RWPE2 (cell line): Measurements from ENCODE around the gene CPSF3.

Experiments used
- ATAC-seq: fragments of 200-7000 bp; cut with Tn5 transposase; 3 replicates; pipeline ENCODE4 v1.9.1; 2021; ENCODE audit warnings: low read depth
- DNase-seq: peaks from one replicate; pipeline ENCODE4 v3.0.0-alpha.2; 2020; ENCODE audit warnings: low spot score
- H3K27ac ChIP-seq: fragments of 450-650 bp; 2 replicates; pipeline ENCODE4 v1.5.1; 2017; ENCODE audit warnings: mild to moderate bottlenecking; ENCODE audit not compliant: poor library complexity, severe bottlenecking
- H3K27me3 ChIP-seq: fragments of 250-450 bp; sonication (Bioruptor Pico); 2 replicates; pipeline ENCODE4 v1.5.1; 2021; ENCODE audit warnings: mild to moderate bottlenecking, moderate library complexity; ENCODE audit not compliant: insufficient read depth, poor library complexity, severe bottlenecking
- H3K36me3 ChIP-seq: fragments of 250-450 bp; sonication (Bioruptor Pico); 2 replicates; pipeline ENCODE4 v1.5.1; 2020; ENCODE audit warnings: low read depth, mild to moderate bottlenecking, moderate library complexity
- H3K4me1 ChIP-seq: fragments of 250-450 bp; sonication (Bioruptor Pico); 2 replicates; pipeline ENCODE4 v1.5.1; 2021; ENCODE audit warnings: mild to moderate bottlenecking, moderate library complexity; ENCODE audit not compliant: insufficient read depth, poor library complexity, severe bottlenecking
- H3K4me3 ChIP-seq: fragments of 250-450 bp; sonication (Bioruptor Pico); 2 replicates; pipeline ENCODE4 v1.5.1; 2021; ENCODE audit warnings: mild to moderate bottlenecking, moderate library complexity; ENCODE audit not compliant: severe bottlenecking
- H3K9me3 ChIP-seq: fragments of 250-450 bp; sonication (Bioruptor Pico); 2 replicates; pipeline ENCODE4 v1.5.1; 2021; ENCODE audit warnings: mild to moderate bottlenecking, moderate library complexity; ENCODE audit not compliant: severe bottlenecking
- CTCF ChIP-seq: fragments of 450-650 bp; IDR thresholded peaks from one replicate; pipeline ENCODE4 v1.5.1; 2017; ENCODE audit warnings: mild to moderate bottlenecking, moderate library complexity; ENCODE audit not compliant: poor library complexity, severe bottlenecking

Gene CPSF3

GRCh38 chr2:9518780-9519179 is 95.3 kb downstream of the CPSF3 start:
- H3K4me3 ChIP-seq: no peak overlapping the region
- no peaks in the 10 kb centered on the region for H3K27me3 ChIP-seq
- H3K27ac ChIP-seq: no peak overlapping the region
- no peak for TF ChIP-seq CTCF
- peaks cover 60% of the 10 kb centered on the region for H3K36me3 ChIP-seq
- DNase-seq (no peak), ATAC-seq (no peak)
- no peaks in the 10 kb centered on the region for H3K4me1 ChIP-seq
- no peaks in the 10 kb centered on the region for H3K9me3 ChIP-seq

- TF ChIP-seq CTCF: no peak
Measured at GRCh38 chr2:9519250-9519649, 95.8 kb downstream of the CPSF3 start.

More at GRCh38 chr2:9519250-9519649, 95.8 kb downstream of the CPSF3 start:
- DNase-seq (no peak), ATAC-seq (no peak)
- Histone ChIP-seq H3K27me3 (no peaks in the 10 kb centered on the region), H3K27ac (no peak overlapping the region), H3K4me3 (no peak overlapping the region), H3K9me3 (no peaks in the 10 kb centered on the region), H3K4me1 (no peaks in the 10 kb centered on the region), H3K36me3 (peaks cover 60% of the 10 kb centered on the region)
